ENCODE measurements around the gene ANXA5. TPM values are rescaled to one million over a fixed set of nuclear protein-coding genes. Genes with fewer than 3 reads are reported as not detected.

The ANXA5 gene
- total RNA-seq, 2 donors from 2014 or later: 186 to 197 TPM

- H3K36me3 ChIP-seq: no peaks in the 10 kb centered on the region
- H3K27ac ChIP-seq: no peak overlapping the region
- TF ChIP-seq, protein P1, sequence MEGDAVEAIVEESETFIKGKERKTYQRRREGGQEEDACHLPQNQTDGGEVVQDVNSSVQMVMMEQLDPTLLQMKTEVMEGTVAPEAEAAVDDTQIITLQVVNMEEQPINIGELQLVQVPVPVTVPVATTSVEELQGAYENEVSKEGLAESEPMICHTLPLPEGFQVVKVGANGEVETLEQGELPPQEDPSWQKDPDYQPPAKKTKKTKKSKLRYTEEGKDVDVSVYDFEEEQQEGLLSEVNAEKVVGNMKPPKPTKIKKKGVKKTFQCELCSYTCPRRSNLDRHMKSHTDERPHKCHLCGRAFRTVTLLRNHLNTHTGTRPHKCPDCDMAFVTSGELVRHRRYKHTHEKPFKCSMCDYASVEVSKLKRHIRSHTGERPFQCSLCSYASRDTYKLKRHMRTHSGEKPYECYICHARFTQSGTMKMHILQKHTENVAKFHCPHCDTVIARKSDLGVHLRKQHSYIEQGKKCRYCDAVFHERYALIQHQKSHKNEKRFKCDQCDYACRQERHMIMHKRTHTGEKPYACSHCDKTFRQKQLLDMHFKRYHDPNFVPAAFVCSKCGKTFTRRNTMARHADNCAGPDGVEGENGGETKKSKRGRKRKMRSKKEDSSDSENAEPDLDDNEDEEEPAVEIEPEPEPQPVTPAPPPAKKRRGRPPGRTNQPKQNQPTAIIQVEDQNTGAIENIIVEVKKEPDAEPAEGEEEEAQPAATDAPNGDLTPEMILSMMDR (IDR thresholded peaks at IDR 0.05): no peak
- H3K4me1 ChIP-seq: peaks cover 0 to 8% of the 10 kb centered on the region in 2 donors
- no peak overlapping the region for H3K4me3 ChIP-seq
- H3K9me3 ChIP-seq: no peaks in the 10 kb centered on the region
- DNase-seq (ENCODE audit: low spot score): no peak
- H3K27me3 ChIP-seq: no peaks in the 10 kb centered on the region
Measured at GRCh38 chr4:121651597-121651996, 45.2 kb downstream of the ANXA5 start.

- no peak overlapping the region for H3K27ac ChIP-seq
Measured at GRCh38 chr4:121650741-121651140, 46.0 kb downstream of the ANXA5 start.

DNA sequence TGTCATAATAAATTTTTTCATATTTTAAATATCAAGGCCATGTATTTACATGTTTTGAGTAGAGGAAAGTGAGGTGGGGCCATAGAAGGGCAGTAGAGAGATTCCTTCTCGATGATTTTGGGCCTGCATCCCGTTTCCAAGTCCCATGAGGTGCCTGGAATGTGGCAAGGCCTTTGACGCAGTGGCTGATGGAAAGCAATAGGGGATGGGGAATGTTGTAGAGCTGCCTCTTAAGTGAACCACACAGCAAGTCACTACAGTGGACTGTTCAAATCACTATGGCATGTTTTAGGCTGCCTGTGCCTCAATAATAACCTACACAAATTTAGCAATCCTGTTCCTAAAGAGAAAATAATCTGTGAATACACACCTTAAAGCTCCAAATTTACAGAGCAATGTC, 48.3 kb downstream of the ANXA5 start:
- H3K27me3 ChIP-seq: no peaks in the 10 kb centered on the region
- no peaks in the 10 kb centered on the region for H3K36me3 ChIP-seq
- no peak for DNase-seq (ENCODE audit: low spot score)
- no peaks in the 10 kb centered on the region for H3K9me3 ChIP-seq
- TF ChIP-seq, protein P1 (IDR thresholded peaks at IDR 0.05): no peak
- no peak overlapping the region for H3K27ac ChIP-seq
- H3K4me1 ChIP-seq: no peaks in the 10 kb centered on the region
- H3K4me3 ChIP-seq: no peak overlapping the region

More at GRCh38 chr4:121650741-121651140, 46.0 kb downstream of the ANXA5 start:
- H3K4me1 ChIP-seq: peaks cover 0 to 5% of the 10 kb centered on the region in 2 donors
- DNase-seq (ENCODE audit: low spot score): no peak
- no peaks in the 10 kb centered on the region for H3K36me3 ChIP-seq
- no peak overlapping the region for H3K4me3 ChIP-seq
- H3K27me3 ChIP-seq: no peaks in the 10 kb centered on the region
- H3K9me3 ChIP-seq: no peaks in the 10 kb centered on the region
- TF ChIP-seq, protein P1 (IDR thresholded peaks at IDR 0.05): no peak

GRCh38 chr4:121642876-121643585, 53.7 kb downstream of the ANXA5 start:
- DNase-seq (ENCODE audit: low spot score): no peak
- Histone ChIP-seq H3K9me3 (no peaks in the 10 kb centered on the region), H3K27me3 (no peaks in the 10 kb centered on the region), H3K36me3 (no peaks in the 10 kb centered on the region), H3K4me3 (no peak overlapping the region), H3K27ac (no peak overlapping the region), H3K4me1 (no peaks in the 10 kb centered on the region)
- TF ChIP-seq, protein P1 (IDR thresholded peaks at IDR 0.05): no peak

- DNase-seq (ENCODE audit: low spot score): no peak
- H3K27me3 ChIP-seq: no peaks in the 10 kb centered on the region
- TF ChIP-seq, protein P1 (IDR thresholded peaks at IDR 0.05): no peak
- H3K36me3 ChIP-seq: no peaks in the 10 kb centered on the region
- no peaks in the 10 kb centered on the region for H3K4me1 ChIP-seq
- H3K9me3 ChIP-seq: no peaks in the 10 kb centered on the region
- no peak overlapping the region for H3K27ac ChIP-seq
- H3K4me3 ChIP-seq: no peak overlapping the region
Measured at GRCh38 chr4:121642292-121642691, 54.5 kb downstream of the ANXA5 start.

DNA sequence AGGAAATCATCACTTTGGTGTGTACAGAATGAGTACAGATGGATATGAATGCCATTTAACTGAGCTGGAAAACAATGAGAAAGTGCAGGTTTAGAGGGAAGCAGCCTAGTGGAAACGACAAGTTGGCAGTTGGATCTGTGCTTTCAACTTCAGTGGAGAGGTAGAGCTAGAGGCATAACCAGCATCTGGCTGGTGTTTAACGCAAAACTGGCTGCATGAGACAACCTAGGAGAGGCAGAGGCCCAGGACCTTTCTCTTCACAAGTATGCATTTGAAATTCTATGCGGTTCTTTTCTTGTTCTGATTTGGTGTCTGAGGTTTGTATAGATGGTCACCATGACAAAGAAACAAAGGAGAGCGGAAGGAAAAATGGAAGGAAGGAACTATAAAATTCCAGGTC, 63.1 kb downstream of the ANXA5 start:
- H3K9me3 ChIP-seq: no peaks in the 10 kb centered on the region

More for the DNA sequence above, 63.1 kb downstream of the ANXA5 start:
- H3K4me1 ChIP-seq: no peaks in the 10 kb centered on the region
- H3K4me3 ChIP-seq: no peak overlapping the region
- H3K27ac ChIP-seq: no peak overlapping the region
- H3K36me3 ChIP-seq: no peaks in the 10 kb centered on the region
- no peaks in the 10 kb centered on the region for H3K27me3 ChIP-seq
- DNase-seq (ENCODE audit: low spot score): no peak
- TF ChIP-seq, protein P1 (IDR thresholded peaks at IDR 0.05): no peak
